ENCODE data around the gene FBXL16. TPM values are rescaled to one million over a fixed set of nuclear protein-coding genes. Genes with fewer than 3 reads are reported as not detected.

Gene FBXL16
- total RNA-seq, 1 donor, result not detected

DNA sequence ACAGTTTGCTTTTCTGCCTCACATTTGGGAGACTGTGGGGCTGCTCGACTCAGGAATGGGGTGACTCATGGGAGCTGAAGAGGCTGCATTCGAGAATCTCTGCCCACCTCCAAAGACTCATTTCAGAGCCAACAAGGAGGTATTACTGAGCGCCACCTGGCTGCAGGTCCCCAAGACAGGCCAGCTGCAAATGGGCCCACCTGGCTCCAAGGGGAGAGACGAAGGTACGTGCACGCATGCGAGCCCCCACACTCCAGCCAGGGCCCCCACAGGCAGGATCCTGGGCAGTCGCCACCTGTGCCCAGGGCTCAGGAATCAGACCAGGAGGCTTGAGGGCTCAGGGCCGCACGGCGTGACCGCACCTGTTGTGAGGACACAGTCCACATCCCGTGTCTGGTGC is 27.3 kb upstream of the FBXL16 start:
- Histone ChIP-seq H3K4me1 (ENCODE audit: insufficient read depth, low read length) (no peaks in the 10 kb centered on the region), H3K79me2 (ENCODE audit: insufficient read depth, low read length) (no peaks in the 10 kb centered on the region), H4K20me1 (ENCODE audit: insufficient read depth, low read length) (peaks cover 4% of the 10 kb centered on the region), H2AFZ (ENCODE audit: low read length) (no peak overlapping the region), H3K4me2 (ENCODE audit: insufficient read depth, low read length) (no peak overlapping the region), H3K27me3 (ENCODE audit: insufficient read depth, low read length) (no peaks in the 10 kb centered on the region), H3K9me3 (ENCODE audit: low read depth, low read length) (no peaks in the 10 kb centered on the region), H3K27ac (ENCODE audit: low read depth, low read length) (no peak overlapping the region), H3K4me3 (ENCODE audit: insufficient read depth, low read length) (no peak overlapping the region), H3K36me3 (ENCODE audit: insufficient read depth, low read length) (peaks cover 26% of the 10 kb centered on the region)
- DNase-seq (ENCODE audit: insufficient read length, low spot score, missing footprints), result peak; percentile 79
- TF ChIP-seq, protein P1, sequence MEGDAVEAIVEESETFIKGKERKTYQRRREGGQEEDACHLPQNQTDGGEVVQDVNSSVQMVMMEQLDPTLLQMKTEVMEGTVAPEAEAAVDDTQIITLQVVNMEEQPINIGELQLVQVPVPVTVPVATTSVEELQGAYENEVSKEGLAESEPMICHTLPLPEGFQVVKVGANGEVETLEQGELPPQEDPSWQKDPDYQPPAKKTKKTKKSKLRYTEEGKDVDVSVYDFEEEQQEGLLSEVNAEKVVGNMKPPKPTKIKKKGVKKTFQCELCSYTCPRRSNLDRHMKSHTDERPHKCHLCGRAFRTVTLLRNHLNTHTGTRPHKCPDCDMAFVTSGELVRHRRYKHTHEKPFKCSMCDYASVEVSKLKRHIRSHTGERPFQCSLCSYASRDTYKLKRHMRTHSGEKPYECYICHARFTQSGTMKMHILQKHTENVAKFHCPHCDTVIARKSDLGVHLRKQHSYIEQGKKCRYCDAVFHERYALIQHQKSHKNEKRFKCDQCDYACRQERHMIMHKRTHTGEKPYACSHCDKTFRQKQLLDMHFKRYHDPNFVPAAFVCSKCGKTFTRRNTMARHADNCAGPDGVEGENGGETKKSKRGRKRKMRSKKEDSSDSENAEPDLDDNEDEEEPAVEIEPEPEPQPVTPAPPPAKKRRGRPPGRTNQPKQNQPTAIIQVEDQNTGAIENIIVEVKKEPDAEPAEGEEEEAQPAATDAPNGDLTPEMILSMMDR (IDR thresholded peaks at IDR 0.05; ENCODE audit: extremely low read depth, low read depth, low read length), result no peak

- Histone ChIP-seq H3K36me3 (ENCODE audit: insufficient read depth, low read length) (peaks cover 24% of the 10 kb centered on the region), H4K20me1 (ENCODE audit: insufficient read depth, low read length) (peaks cover 4% of the 10 kb centered on the region), H3K27ac (ENCODE audit: low read depth, low read length) (no peak overlapping the region), H3K79me2 (ENCODE audit: insufficient read depth, low read length) (no peaks in the 10 kb centered on the region), H2AFZ (ENCODE audit: low read length) (no peak overlapping the region), H3K4me3 (ENCODE audit: insufficient read depth, low read length) (no peak overlapping the region), H3K27me3 (ENCODE audit: insufficient read depth, low read length) (no peaks in the 10 kb centered on the region), H3K4me1 (ENCODE audit: insufficient read depth, low read length) (peaks cover 2% of the 10 kb centered on the region), H3K4me2 (ENCODE audit: insufficient read depth, low read length) (no peak overlapping the region), H3K9me3 (ENCODE audit: low read depth, low read length) (no peaks in the 10 kb centered on the region)
- TF ChIP-seq, protein P1 (IDR thresholded peaks at IDR 0.05; ENCODE audit: extremely low read depth, low read depth, low read length), result no peak
- no peak for DNase-seq (ENCODE audit: insufficient read length, low spot score, missing footprints)
Measured at GRCh38 chr16:732332-732731, 26.7 kb upstream of the FBXL16 start.

DNA sequence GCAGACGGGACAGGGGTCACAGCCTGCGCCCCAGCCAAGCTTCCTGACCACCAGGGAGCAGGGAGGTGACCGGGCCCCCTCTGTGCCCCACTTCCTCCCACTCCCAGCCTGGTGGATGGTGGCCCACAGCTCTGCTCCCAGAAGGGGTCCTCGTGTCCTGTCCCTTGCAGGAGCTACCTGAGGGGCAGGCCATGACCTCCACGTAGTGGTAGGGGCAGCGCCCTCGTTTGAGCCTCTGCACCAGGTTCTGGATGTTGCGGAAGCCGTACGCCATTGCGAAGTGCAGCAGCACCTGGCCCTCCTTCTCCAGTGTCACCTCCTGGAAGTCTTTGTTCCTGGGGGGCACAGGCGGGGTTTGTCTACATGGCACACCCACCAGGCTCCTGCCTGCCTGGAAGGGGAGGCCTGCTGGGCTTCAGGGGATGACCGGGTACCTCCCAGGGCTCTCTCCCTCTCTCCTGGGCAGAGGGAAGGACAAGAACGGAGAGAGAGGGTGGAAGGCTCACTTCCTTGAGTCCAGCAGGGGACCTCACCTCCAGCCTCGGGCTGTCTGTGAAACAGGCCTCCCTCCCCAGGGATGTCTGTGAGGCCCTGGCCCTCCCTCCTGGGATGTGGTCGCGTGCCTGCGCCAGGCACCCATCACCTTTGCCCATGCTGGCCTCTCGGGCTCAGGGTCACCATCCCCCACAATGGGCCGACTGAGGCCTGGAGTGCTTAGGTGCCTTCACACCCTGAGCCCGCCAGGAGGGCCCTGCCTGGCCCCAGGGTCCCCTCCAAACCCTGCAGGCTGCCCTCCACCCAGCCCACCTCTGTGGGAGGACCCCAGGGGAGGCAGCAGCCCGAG is 25.3 kb upstream of the FBXL16 start:
- Histone ChIP-seq H2AFZ (ENCODE audit: low read length) (no peak overlapping the region), H3K27me3 (ENCODE audit: insufficient read depth, low read length) (no peaks in the 10 kb centered on the region)

More for the DNA sequence above, 25.3 kb upstream of the FBXL16 start:
- DNase-seq (ENCODE audit: insufficient read length, low spot score, missing footprints), result no peak
- TF ChIP-seq, protein P1 (IDR thresholded peaks at IDR 0.05; ENCODE audit: extremely low read depth, low read depth, low read length), result no peak
- H4K20me1 ChIP-seq (ENCODE audit: insufficient read depth, low read length), result peaks cover 4% of the 10 kb centered on the region
- H3K27ac ChIP-seq (ENCODE audit: low read depth, low read length), result no peak overlapping the region
- peaks cover 11% of the 10 kb centered on the region for H3K36me3 ChIP-seq (ENCODE audit: insufficient read depth, low read length)
- no peak overlapping the region for H3K4me3 ChIP-seq (ENCODE audit: insufficient read depth, low read length)
- no peaks in the 10 kb centered on the region for H3K9me3 ChIP-seq (ENCODE audit: low read depth, low read length)
- H3K79me2 ChIP-seq (ENCODE audit: insufficient read depth, low read length), result no peaks in the 10 kb centered on the region
- H3K4me2 ChIP-seq (ENCODE audit: insufficient read depth, low read length), result no peak overlapping the region
- H3K4me1 ChIP-seq (ENCODE audit: insufficient read depth, low read length), result peaks cover 5% of the 10 kb centered on the region
